A549 (cell line): Measurements from ENCODE around the gene MAPK9. TPM values are rescaled to one million over a fixed set of nuclear protein-coding genes. Genes with fewer than 3 reads are reported as not detected.

ENCODE experiments used
- ATAC-seq, 2 experiments: fragments of 200-7000 bp in 1 of 2; fragments of >200 bp in 1 of 2; cut with Nextera tagmentation in 1 of 2; cut with Tn5 transposase in 1 of 2; 3 replicates each; pipeline versions ENCODE4 v1.8.0 to v1.9.1; 2018 to 2020; ENCODE audit warnings: mild to moderate bottlenecking in 1 of 2, moderate library complexity in 1 of 2
- CTCF ChIA-PET: fragments of 300-600 bp; sonication (Branson Sonifier 250); formaldehyde crosslinking; extraction: SDS; loops from one replicate; lab custom pipeline; 2021; ENCODE audit warnings: antibody characterized with exemption, inconsistent platforms; lab: Yijun Ruan, JAX
- POLR2A ChIA-PET: fragments of 350-600 bp; formaldehyde crosslinking; extraction: SDS; loops from one replicate; lab custom pipeline; 2021; ENCODE audit warnings: antibody characterized with exemption, inconsistent platforms; lab: Yijun Ruan, JAX
- DNase-seq, 2 experiments: peaks; one replicate each; pipeline versions ENCODE4 v3.0.0 to v3.0.0-alpha.2; 2011 to 2016; ENCODE audit warnings: low read depth in 1 of 2, low spot score in 1 of 2
- FAIRE-seq: peaks from 2 replicates; lab custom pipeline; 2011; peaks lifted over from hg19 to GRCh38; lab: Jason Lieb, UNC
- H3K27ac ChIP-seq, 2 experiments: fragments of >200 bp; sonication (Bioruptor Twin); formaldehyde crosslinking; 3 replicates each; pipeline ENCODE4 v1.5.1; 2016 to 2017
- H3K4me1 ChIP-seq: fragments of >200 bp; sonication (Bioruptor Twin); formaldehyde crosslinking; 3 replicates; pipeline ENCODE4 v1.6.1; 2016
- H3K4me2 ChIP-seq: fragments of >200 bp; sonication (Bioruptor Twin); formaldehyde crosslinking; 3 replicates; pipeline ENCODE4 v1.6.1; 2016
- H3K4me3 ChIP-seq: fragments of >200 bp; sonication (Bioruptor Twin); formaldehyde crosslinking; 3 replicates; pipeline ENCODE4 v1.5.1; 2016
- H3K9me3 ChIP-seq: fragments of >200 bp; sonication (Bioruptor Twin); formaldehyde crosslinking; 3 replicates; pipeline ENCODE4 v1.6.1; 2016
- ATOH8 ChIP-seq: fragments of 250-450 bp; sonication (Bioruptor Pico); IDR thresholded peaks from 2 replicates; pipeline ENCODE4 v1.5.0; 2020; ENCODE audit warnings: low read depth, mild to moderate bottlenecking, moderate library complexity
- CBX2 ChIP-seq: fragments of 200-600 bp; sonication (generic); IDR thresholded peaks from 2 replicates; pipeline ENCODE4 v1.6.1; 2016; ENCODE audit warnings: low read depth, mild to moderate bottlenecking, borderline replicate concordance
- CEBPB ChIP-seq, 2 experiments: fragments of >200 bp in 1 of 2; sonication (Bioruptor Twin) in 1 of 2; formaldehyde crosslinking in 1 of 2; IDR thresholded peaks; 2 replicates each; pipeline ENCODE4 v1.6.1; 2012 to 2016
- CHD2 ChIP-seq: fragments of 150-350 bp; IDR thresholded peaks from 2 replicates; pipeline ENCODE4 v1.6.1; 2014; ENCODE audit warnings: low read length; ENCODE audit not compliant: partially characterized antibody
- CTCF ChIP-seq: fragments of >200 bp; sonication (Bioruptor Twin); formaldehyde crosslinking; IDR thresholded peaks from 3 replicates; pipeline ENCODE4 v1.5.1; 2016
- E2F6 ChIP-seq: IDR thresholded peaks from 2 replicates; pipeline ENCODE4 v1.6.1; 2012; ENCODE audit warnings: low read depth, borderline replicate concordance
- ELK1 ChIP-seq: fragments of 150-350 bp; IDR thresholded peaks from 2 replicates; pipeline ENCODE4 v1.6.1; 2014; ENCODE audit warnings: low read depth, mild to moderate bottlenecking, low read length
- GATA3 ChIP-seq: IDR thresholded peaks from 2 replicates; pipeline ENCODE4 v1.6.1; 2012; ENCODE audit warnings: borderline replicate concordance
- HEYL ChIP-seq: fragments of 250-450 bp; sonication (Bioruptor Pico); IDR thresholded peaks from 2 replicates; pipeline ENCODE4 v1.8.0; 2021; ENCODE audit warnings: mild to moderate bottlenecking, moderate library complexity
- HMGXB4 ChIP-seq: fragments of 250-450 bp; sonication (Bioruptor Pico); IDR thresholded peaks from 2 replicates; pipeline ENCODE4 v1.5.0; 2021; ENCODE audit warnings: mild to moderate bottlenecking, moderate library complexity, borderline replicate concordance
- HOXB13 ChIP-seq: fragments of 250-450 bp; sonication (Bioruptor Pico); IDR thresholded peaks from 2 replicates; pipeline ENCODE4 v1.5.0; 2020; ENCODE audit warnings: low read depth, mild to moderate bottlenecking, moderate library complexity
- JUNB ChIP-seq: fragments of >200 bp; sonication (Bioruptor Twin); formaldehyde crosslinking; IDR thresholded peaks from 2 replicates; pipeline ENCODE4 v1.6.1; 2016
- KDM1A ChIP-seq: fragments of 200-600 bp; sonication (generic); IDR thresholded peaks from 2 replicates; pipeline ENCODE4 v1.6.1; 2016; ENCODE audit warnings: low read depth, mild to moderate bottlenecking
- KDM5A ChIP-seq: fragments of 200-600 bp; sonication (generic); IDR thresholded peaks from 2 replicates; pipeline ENCODE4 v1.6.1; 2016; ENCODE audit warnings: antibody characterized with exemption, mild to moderate bottlenecking
- MAX ChIP-seq: IDR thresholded peaks from 2 replicates; pipeline ENCODE4 v1.6.1; 2012
- MYC ChIP-seq: IDR thresholded peaks from 2 replicates; pipeline ENCODE4 v1.6.1; 2012; ENCODE audit warnings: mild to moderate bottlenecking, inconsistent platforms, low read length, improper control_type of control experiment, borderline replicate concordance
- NPAS2 ChIP-seq: fragments of 250-450 bp; sonication (Bioruptor Pico); IDR thresholded peaks from 2 replicates; pipeline ENCODE4 v1.8.0; 2022; ENCODE audit warnings: mild to moderate bottlenecking, moderate library complexity, borderline replicate concordance
- POLR2A ChIP-seq: IDR thresholded peaks from 2 replicates; pipeline ENCODE4 v1.6.1; 2012; ENCODE audit warnings: mild to moderate bottlenecking, low read length
- RAD21 ChIP-seq, 2 experiments: fragments of >200 bp in 1 of 2; sonication (Bioruptor Twin) in 1 of 2; formaldehyde crosslinking in 1 of 2; IDR thresholded peaks in 1 of 2; conservative IDR thresholded peaks in 1 of 2; 2 replicates in 1 of 2; 3 replicates in 1 of 2; pipeline ENCODE4 v1.6.1; 2012 to 2018; ENCODE audit warnings: inconsistent platforms in 1 of 2
- RFX5 ChIP-seq: fragments of 450-650 bp; IDR thresholded peaks from 2 replicates; pipeline ENCODE4 v1.7.1; 2014; ENCODE audit warnings: antibody characterized with exemption, mild to moderate bottlenecking, moderate library complexity
- RNF2 ChIP-seq: fragments of 200-600 bp; sonication (generic); IDR thresholded peaks from 2 replicates; pipeline ENCODE4 v1.6.1; 2016; ENCODE audit warnings: low read depth, mild to moderate bottlenecking, antibody characterized with exemption, moderate library complexity, borderline replicate concordance
- TP53 ChIP-seq: fragments of 250-450 bp; sonication (Bioruptor Pico); IDR thresholded peaks from 2 replicates; pipeline ENCODE4 v1.5.0; 2021; ENCODE audit warnings: mild to moderate bottlenecking, moderate library complexity
- ZFP36 ChIP-seq: fragments of 450-650 bp; IDR thresholded peaks from 2 replicates; pipeline ENCODE4 v1.6.1; 2014; ENCODE audit warnings: borderline replicate concordance; ENCODE audit not compliant: partially characterized antibody
- ZSCAN20 ChIP-seq: fragments of 250-450 bp; sonication (Bioruptor Pico); IDR thresholded peaks from 2 replicates; pipeline ENCODE4 v1.8.0; 2022; ENCODE audit warnings: mild to moderate bottlenecking, moderate library complexity
- WGBS: methylation state at CpG from one replicate; pipeline ENCODE4 v1.1.6; 2017; ENCODE audit errors: missing lambda C conversion rate; 5-methylcytosine and 5-hydroxymethylcytosine counted together
- polyA plus RNA-seq, 4 experiments: library from polyadenylated mRNA; depleted of rRNA in 3 of 4; stranded (reverse); fragments of >200 nt; fragmentation: RNase III in 1 of 4; extraction: RNeasy Plus Mini Kit Qiagen cat#74134 plus additional on column Dnase treatment in 1 of 4; gene quantifications; 2 replicates in 3 of 4; 3 replicates in 1 of 4; pipeline ENCODE4 v1.2.3, GENCODE V29; 2011 to 2017

MAPK9 gene
- polyA plus RNA-seq, 2 of the 4 experiments (the other 2 are of a cell fraction), result 36.6 to 66.9 TPM

GRCh38 chr5:180274695-180275094 is 17.2 kb downstream of the MAPK9 start:
- Histone ChIP-seq H3K4me3 (no peak overlapping the region), H3K4me2 (no peak overlapping the region), H3K4me1 (no peaks in the 10 kb centered on the region), H3K9me3 (peaks cover 90% of the 10 kb centered on the region), H3K27ac (no peak overlapping the region)
- DNase-seq (no peak), FAIRE-seq (no peak), ATAC-seq (no peak)
- ChIA-PET CTCF (interaction anchor here (0.9 to 1.0 kb wide), 3 partner anchors 9 to 54 kb away, joined by 3 read pairs; no protein-coding TSS in a partner anchor), POLR2A (no interaction called here)
- WGBS, result 91% methylated on average over 1 of the region's 1 CpG
- no peak for TF ChIP-seq RNF2
- TF ChIP-seq TP53 (CRISPR knock-in tag), result no peak
- TF ChIP-seq KDM5A, result no peak
- no peak for TF ChIP-seq MYC
- no peak for TF ChIP-seq KDM1A
- TF ChIP-seq MAX, result no peak
- no peak for TF ChIP-seq RAD21 (conservative IDR thresholded peaks at IDR 0.05 in 1 of 2, IDR thresholded peaks at IDR 0.05 in 1 of 2)
- no peak for TF ChIP-seq CBX2
- no peak for TF ChIP-seq HOXB13
- TF ChIP-seq ZSCAN20, result no peak
- TF ChIP-seq HEYL (CRISPR knock-in tag), result no peak
- TF ChIP-seq CTCF, result no peak
- TF ChIP-seq NPAS2 (CRISPR knock-in tag), result no peak

GRCh38 chr5:180271221-180271620 is 20.7 kb downstream of the MAPK9 start:
- DNase-seq (no peak), ATAC-seq (no peak), FAIRE-seq (peak; percentile 28)
- Histone ChIP-seq H3K4me1 (no peaks in the 10 kb centered on the region), H3K9me3 (peaks cover 89% of the 10 kb centered on the region), H3K4me2 (no peak overlapping the region), H3K27ac (no peak overlapping the region), H3K4me3 (no peak overlapping the region)
- TF ChIP-seq GATA3 (no peak), ZFP36 (no peak), RNF2 (no peak), ELK1 (no peak), ATOH8 (CRISPR knock-in tag) (no peak), JUNB (no peak), E2F6 (no peak), RFX5 (no peak), CEBPB (IDR thresholded peaks at IDR 0.05) (no peak), CHD2 (no peak), POLR2A (no peak), HMGXB4 (CRISPR knock-in tag) (no peak)
- ChIA-PET CTCF (interaction anchor here (0.6 kb wide), 1 partner anchor 479 kb away, joined by 3 read pairs; no protein-coding TSS in a partner anchor), POLR2A (no interaction called here)
- 85% methylated on average over 7 of the region's 7 CpGs for WGBS
